ENCODE data around the gene CBFA2T2. TPM values are rescaled to one million over a fixed set of nuclear protein-coding genes. Genes with fewer than 3 reads are reported as not detected.
A peak's percentile ranks its signal among the peaks of the same experiment; 100 is the strongest.

CBFA2T2 gene
- total RNA-seq, 2 donors from 2014 or later: 20.9 to 23.8 TPM

- Histone ChIP-seq H3K4me3 (peak overlapping the region; percentile 42), H3K4me1 (peaks cover 13% of the 10 kb centered on the region), H3K27me3 (no peaks in the 10 kb centered on the region), H3K27ac (no peak overlapping the region), H3K9ac (ENCODE audit: low read depth in 2 of 2, low read length in 2 of 2) (peak overlapping the region in 1 of 2 donors; percentile 28), H3K36me3 (no peaks in the 10 kb centered on the region), H3K9me3 (no peaks in the 10 kb centered on the region)
- no peak for DNase-seq
- intact Hi-C loops (cut with DNase I): no loop called here
- TF ChIP-seq CTCF (IDR thresholded peaks at IDR 0.05): no peak
Measured at GRCh38 chr20:33686984-33687366, 197.1 kb downstream of the CBFA2T2 start.

DNA sequence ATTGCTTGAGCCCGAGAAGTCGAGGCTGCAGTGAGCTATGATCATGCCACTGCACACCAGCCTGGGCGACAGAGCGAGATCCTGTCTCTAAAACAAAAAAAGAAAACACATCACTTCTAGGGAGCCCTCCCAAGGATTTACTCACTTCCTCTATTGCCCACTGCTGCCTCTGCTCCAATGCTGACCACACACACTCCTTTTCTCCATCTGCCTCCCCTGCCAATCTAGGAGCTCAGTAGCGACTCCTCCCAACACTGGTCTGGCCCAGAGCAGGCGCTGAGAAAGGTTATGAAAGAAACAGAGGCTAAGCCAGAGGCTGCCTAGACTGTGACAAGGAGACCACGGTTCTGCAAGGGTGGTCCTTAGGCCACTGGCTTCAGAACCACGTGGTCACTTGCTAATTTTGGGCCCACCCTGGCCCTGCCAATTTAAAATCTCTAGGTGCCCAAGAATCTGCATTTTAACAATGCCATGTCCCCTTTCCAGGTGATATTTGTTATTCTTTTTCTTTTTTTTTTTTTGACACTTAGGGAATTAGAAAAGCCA is 197.5 kb downstream of the CBFA2T2 start:
- no peak for TF ChIP-seq CTCF (IDR thresholded peaks at IDR 0.05)
- Histone ChIP-seq H3K4me1 (peaks cover 13% of the 10 kb centered on the region), H3K27me3 (no peaks in the 10 kb centered on the region), H3K9me3 (no peaks in the 10 kb centered on the region), H3K36me3 (no peaks in the 10 kb centered on the region), H3K9ac (ENCODE audit: low read depth in 2 of 2, low read length in 2 of 2) (no peak overlapping the region), H3K4me3 (no peak overlapping the region), H3K27ac (no peak overlapping the region)
- no peak for DNase-seq
- intact Hi-C loops (cut with DNase I): no loop called here

DNA sequence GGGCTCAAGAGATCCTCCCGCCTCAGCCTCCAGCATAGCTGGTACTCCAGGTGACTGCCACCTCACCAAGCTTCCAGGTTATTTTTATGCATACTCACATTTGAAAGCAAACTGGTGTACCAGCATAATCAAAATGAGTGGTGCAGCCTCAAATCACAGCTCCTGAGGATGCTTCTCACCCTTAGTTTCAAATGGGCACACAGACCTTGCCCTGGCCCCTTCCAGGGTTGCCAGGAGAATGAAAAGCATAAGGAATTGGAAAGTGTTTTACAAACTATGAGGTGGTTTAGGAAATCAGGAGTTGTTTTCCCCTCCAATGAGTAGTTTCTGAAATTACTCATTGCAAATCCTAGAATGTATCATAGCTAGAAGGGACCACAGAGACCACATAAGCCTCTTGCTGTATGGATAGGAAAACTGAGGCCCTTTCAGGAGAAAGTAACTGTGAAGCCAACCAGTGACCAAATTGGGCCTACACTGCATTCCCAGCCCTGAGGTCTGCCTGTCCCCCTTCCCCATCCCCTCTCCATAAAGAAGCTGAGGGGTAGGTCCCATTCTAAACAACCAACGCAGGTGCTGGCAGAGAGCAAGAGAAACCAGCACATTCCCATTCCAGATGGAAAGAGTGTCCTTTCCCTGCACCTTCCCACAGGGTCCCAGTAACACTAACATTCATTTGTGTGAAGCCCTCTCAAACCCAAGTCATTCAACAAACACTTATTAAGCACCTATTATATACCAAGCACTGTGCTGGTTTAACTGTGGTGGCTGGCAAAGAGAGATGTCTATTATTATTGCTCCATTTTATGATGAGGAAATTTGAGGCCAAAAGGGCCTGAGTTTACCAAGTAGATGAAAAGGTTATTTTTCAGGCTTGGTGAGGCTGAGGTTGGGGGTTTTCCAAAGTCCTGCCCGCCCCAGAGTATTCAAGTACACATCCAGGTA is 198.4 kb downstream of the CBFA2T2 start:
- DNase-seq: no peak
- no peaks in the 10 kb centered on the region for H3K36me3 ChIP-seq
- H3K27me3 ChIP-seq: no peaks in the 10 kb centered on the region
- TF ChIP-seq CTCF (IDR thresholded peaks at IDR 0.05): no peak
- no peak overlapping the region for H3K27ac ChIP-seq
- no peak overlapping the region for H3K4me3 ChIP-seq
- H3K9me3 ChIP-seq: no peaks in the 10 kb centered on the region
- intact Hi-C loops (cut with DNase I): no loop called here
- peaks cover 13% of the 10 kb centered on the region for H3K4me1 ChIP-seq
- no peak overlapping the region for H3K9ac ChIP-seq (ENCODE audit: low read depth in 2 of 2, low read length in 2 of 2)

GRCh38 chr20:33688938-33689424 is 199.1 kb downstream of the CBFA2T2 start:
- TF ChIP-seq CTCF (IDR thresholded peaks at IDR 0.05): no peak
- intact Hi-C loops (cut with DNase I): no loop called here
- no peak overlapping the region for H3K9ac ChIP-seq (ENCODE audit: low read depth in 2 of 2, low read length in 2 of 2)
- H3K9me3 ChIP-seq: no peaks in the 10 kb centered on the region
- H3K4me1 ChIP-seq: peaks cover 13% of the 10 kb centered on the region
- DNase-seq: no peak
- H3K27ac ChIP-seq: no peak overlapping the region
- no peaks in the 10 kb centered on the region for H3K27me3 ChIP-seq
- H3K36me3 ChIP-seq: no peaks in the 10 kb centered on the region
- H3K4me3 ChIP-seq: no peak overlapping the region

DNA sequence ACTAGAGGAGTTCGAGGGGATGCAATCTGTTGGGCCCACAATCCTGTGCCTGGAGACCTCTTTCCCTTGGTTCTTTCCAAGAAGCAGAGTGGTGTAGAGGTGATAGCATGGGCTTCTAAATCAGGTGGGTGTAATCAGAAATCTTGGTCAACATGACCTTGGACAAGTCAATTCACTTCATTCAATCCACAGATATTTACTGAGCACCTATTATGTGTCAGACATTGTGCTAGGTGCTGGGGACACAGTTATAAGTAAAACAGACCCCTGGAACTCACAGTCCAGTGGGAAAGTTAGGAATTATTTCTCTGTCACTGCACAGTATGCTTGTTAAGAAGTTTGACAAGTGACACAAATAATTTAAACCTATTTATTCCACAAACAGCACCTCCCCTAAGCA is 199.6 kb downstream of the CBFA2T2 start:
- Histone ChIP-seq H3K9ac (ENCODE audit: low read depth in 2 of 2, low read length in 2 of 2) (no peak overlapping the region), H3K27me3 (no peaks in the 10 kb centered on the region), H3K9me3 (no peaks in the 10 kb centered on the region), H3K4me1 (peaks cover 13% of the 10 kb centered on the region), H3K4me3 (no peak overlapping the region), H3K27ac (no peak overlapping the region), H3K36me3 (no peaks in the 10 kb centered on the region)
- DNase-seq: no peak
- intact Hi-C loops (cut with DNase I): no loop called here
- no peak for TF ChIP-seq CTCF (IDR thresholded peaks at IDR 0.05)

Data from colonic mucosa (tissue), 4 donors.